Esophagus squamous epithelium (tissue), 4 donors: ENCODE results near the gene SPATA19.

Experiments used
- CTCF ChIP-seq, 6 experiments: fragments of 450-650 bp in 4 of 6; fragments of 200-600 bp in 2 of 6; sonication (generic) in 2 of 6; IDR thresholded peaks; one replicate each; pipeline ENCODE4 v1.5.1; 2016 to 2019; ENCODE audit warnings: antibody characterized with exemption in 6 of 6, mild to moderate bottlenecking in 4 of 6, moderate library complexity in 4 of 6
- POLR2A ChIP-seq, 4 donors: fragments of 450-650 bp; IDR thresholded peaks; one replicate each; pipeline ENCODE4 v1.6.1; 2017; ENCODE audit warnings: antibody characterized with exemption in 4 of 4, mild to moderate bottlenecking in 4 of 4, moderate library complexity in 3 of 4

DNA sequence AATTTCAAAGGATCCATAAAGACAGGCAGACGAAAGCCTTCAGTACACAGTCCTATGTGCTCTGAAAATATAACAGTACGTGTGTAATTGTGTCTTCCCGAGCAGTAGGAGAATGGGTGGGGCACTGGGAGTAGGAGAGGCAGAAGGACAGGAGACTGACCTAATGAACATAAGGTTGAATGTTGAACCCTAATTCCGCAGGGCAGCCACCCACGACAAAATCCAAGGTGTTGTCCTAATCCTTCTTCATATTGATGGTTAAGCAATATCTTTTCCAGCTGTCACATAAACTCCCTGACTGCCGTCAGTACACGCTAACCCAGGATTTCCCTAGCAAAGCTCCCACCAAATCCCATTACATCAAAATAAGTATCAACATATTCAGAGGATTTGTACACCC, 34.5 kb downstream of the SPATA19 start:
- TF ChIP-seq CTCF (IDR thresholded peaks at IDR 0.05) (no peak), POLR2A (IDR thresholded peaks at IDR 0.05) (no peak)
